ENCODE measurements around the gene ETHE1. TPM values are rescaled to one million over a fixed set of nuclear protein-coding genes. Genes with fewer than 3 reads are reported as not detected.
A peak's percentile ranks its signal among the peaks of the same experiment; 100 is the strongest.

The ETHE1 gene
- total RNA-seq, 2 donors from 2014 or later = 32.8 to 122 TPM

DNA sequence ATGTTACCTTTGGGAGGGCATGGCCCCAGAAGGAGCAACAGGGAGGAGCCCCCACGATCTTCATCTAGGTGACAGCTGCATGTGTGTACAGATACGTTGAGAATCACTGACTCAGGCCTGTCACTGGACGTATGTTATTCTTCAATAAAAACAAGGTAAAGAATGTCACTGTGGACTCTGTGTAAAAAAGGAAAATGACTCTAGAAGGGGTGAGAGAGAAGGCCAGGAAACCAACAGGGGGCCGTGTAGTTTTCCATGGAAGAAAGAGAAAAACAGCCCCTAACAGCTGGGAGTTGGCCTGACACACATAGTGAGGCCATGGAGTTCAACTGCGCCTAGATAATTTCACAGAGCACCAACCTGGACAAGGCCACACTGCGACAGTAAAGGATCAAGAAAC, 59.7 kb downstream of the ETHE1 start:
- 80% methylated on average over 6 of the region's 6 CpGs for WGBS
- Histone ChIP-seq H3K9me3 (no peaks in the 10 kb centered on the region), H3K27me3 (replicated peaks; ENCODE audit: insufficient read depth) (no peaks in the 10 kb centered on the region), H3K4me3 (no peak overlapping the region), H3K36me3 (no peaks in the 10 kb centered on the region), H3K27ac (no peak overlapping the region), H3K4me1 (replicated peaks) (no peaks in the 10 kb centered on the region)
- intact Hi-C loops (cut with DNase I) = no loop called here
- TF ChIP-seq POLR2A (IDR thresholded peaks at IDR 0.05) = no peak
- TF ChIP-seq, protein P1, sequence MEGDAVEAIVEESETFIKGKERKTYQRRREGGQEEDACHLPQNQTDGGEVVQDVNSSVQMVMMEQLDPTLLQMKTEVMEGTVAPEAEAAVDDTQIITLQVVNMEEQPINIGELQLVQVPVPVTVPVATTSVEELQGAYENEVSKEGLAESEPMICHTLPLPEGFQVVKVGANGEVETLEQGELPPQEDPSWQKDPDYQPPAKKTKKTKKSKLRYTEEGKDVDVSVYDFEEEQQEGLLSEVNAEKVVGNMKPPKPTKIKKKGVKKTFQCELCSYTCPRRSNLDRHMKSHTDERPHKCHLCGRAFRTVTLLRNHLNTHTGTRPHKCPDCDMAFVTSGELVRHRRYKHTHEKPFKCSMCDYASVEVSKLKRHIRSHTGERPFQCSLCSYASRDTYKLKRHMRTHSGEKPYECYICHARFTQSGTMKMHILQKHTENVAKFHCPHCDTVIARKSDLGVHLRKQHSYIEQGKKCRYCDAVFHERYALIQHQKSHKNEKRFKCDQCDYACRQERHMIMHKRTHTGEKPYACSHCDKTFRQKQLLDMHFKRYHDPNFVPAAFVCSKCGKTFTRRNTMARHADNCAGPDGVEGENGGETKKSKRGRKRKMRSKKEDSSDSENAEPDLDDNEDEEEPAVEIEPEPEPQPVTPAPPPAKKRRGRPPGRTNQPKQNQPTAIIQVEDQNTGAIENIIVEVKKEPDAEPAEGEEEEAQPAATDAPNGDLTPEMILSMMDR (IDR thresholded peaks at IDR 0.05) = no peak
- no peak for DNase-seq (ENCODE audit: low spot score)

DNA sequence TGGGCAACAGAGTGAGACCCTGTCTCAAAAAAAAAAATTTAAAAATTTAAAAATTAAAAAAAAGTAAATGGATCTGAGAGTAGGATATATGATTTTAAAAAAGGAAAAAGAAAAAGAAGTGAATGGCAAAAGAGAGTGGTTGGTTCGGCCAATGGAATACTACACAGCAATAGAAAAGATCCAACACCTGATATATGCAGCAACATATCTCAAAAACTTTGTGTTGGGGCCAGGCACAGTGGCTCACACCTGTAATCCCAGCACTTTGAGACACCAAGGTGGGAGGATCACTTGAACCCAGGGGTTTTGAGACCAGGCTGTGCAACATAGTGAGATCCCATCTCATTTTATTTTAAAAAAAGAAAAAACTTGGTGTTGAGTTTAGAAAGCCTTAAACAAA, 60.2 kb downstream of the ETHE1 start:
- 94% methylated on average over 1 of the region's 1 CpG for WGBS
- H3K9me3 ChIP-seq = no peaks in the 10 kb centered on the region
- TF ChIP-seq, protein P1 (IDR thresholded peaks at IDR 0.05) = no peak
- TF ChIP-seq POLR2AphosphoS5 (IDR thresholded peaks at IDR 0.05) (no peak), POLR2A (IDR thresholded peaks at IDR 0.05) (no peak)
- no peak overlapping the region for H3K4me3 ChIP-seq
- no peak for DNase-seq (ENCODE audit: low spot score)
- no peaks in the 10 kb centered on the region for H3K27me3 ChIP-seq (replicated peaks; ENCODE audit: insufficient read depth)
- no peak overlapping the region for H3K27ac ChIP-seq
- H3K36me3 ChIP-seq = no peaks in the 10 kb centered on the region
- intact Hi-C loops (cut with DNase I) = no loop called here
- no peaks in the 10 kb centered on the region for H3K4me1 ChIP-seq (replicated peaks)

DNA sequence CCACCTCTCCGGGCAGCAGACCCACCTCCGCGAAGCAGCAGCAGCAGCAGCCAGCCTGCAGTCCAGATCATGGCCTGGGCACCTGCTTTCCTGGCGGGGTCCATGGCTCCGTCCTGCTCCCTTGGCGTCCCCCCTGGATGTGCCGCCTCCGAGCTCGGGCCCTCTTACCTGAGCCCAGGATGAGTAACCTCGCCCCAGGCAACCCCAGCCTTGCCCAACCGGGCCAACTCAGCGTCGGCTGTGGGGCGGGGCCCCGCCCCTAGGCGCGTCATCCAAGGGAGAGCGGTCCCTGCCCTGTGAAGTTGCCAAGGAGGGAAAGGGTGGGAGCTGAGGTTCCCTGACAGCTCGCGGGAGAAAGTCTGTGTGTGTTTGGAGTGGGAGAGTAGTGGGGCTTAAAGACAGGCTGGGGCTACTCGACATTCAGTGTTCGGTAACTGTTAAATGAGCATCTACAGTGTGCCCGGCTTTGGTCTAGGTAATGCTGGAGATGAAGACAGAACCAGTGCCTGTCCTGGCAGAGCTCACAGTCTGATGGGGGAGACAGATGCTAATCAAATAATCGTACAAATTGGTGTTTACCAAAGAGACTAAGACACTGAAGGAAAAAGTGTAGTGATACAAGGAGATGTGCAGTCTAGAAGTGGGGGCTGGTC, 61.4 kb downstream of the ETHE1 start, which contains the start of gene LYPD3:
Gene LYPD3 (minus strand): TSS at position 141 of the 653 bp plus-strand sequence. CDS start 37 bp downstream, at position 104.
- WGBS = 30% methylated on average over 24 of the region's 24 CpGs
- Histone ChIP-seq H3K27me3 (replicated peaks; ENCODE audit: insufficient read depth) (no peaks in the 10 kb centered on the region), H3K4me3 (peak within 1 kb of the TSS; percentile 52 to 79), H3K27ac (peak within 1 kb of the TSS; percentile 92 to 96), H3K9me3 (no peaks in the 10 kb centered on the region), H3K36me3 (no peaks in the 10 kb centered on the region), H3K4me1 (replicated peaks) (no peaks in the 10 kb centered on the region)
- peak; percentile 46 for DNase-seq (ENCODE audit: low spot score)
- intact Hi-C loops (cut with DNase I) = no loop called here
- TF ChIP-seq, protein P1 (IDR thresholded peaks at IDR 0.05) = no peak
- peak; percentile 68 for TF ChIP-seq POLR2A (IDR thresholded peaks at IDR 0.05)
- no peak for TF ChIP-seq POLR2AphosphoS5 (IDR thresholded peaks at IDR 0.05)

DNA sequence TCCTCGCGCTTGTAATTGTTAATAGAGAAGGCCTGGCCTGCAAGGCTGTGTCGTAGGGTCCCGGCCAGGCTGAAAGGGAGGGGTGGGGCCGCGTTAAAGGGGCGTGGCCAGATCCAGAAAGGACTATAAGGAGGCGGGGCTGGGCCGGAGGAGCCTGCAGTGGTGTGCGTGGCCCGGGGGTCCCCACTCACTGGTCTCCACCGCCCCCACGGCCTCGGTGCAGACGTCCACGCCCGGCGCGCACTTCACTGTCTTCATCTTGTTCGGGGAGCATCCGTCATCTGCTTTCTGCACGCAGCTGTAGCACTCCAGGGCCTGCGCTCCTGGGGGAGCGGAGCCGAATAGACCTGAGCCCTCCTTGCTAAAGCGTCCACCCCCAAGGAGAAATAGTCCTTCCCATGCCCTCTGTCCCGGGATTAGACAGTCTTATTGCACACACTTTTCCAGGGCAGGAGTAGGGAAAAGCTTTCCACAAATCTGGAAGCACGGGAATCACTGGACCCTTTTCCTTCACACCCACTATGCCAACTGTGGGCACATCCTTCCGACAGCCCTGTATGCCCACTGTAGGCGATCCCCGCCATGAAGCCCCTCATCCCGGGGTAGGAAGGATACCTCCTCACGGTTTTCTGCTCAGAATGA, 62.7 kb downstream of the ETHE1 start:
- TF ChIP-seq, protein P1 (IDR thresholded peaks at IDR 0.05) = no peak
- peak; percentile 6 for TF ChIP-seq POLR2A (IDR thresholded peaks at IDR 0.05)
- TF ChIP-seq POLR2AphosphoS5 (IDR thresholded peaks at IDR 0.05) = no peak
- peak overlapping the region; percentile 52 to 79 for H3K4me3 ChIP-seq
- no peaks in the 10 kb centered on the region for H3K9me3 ChIP-seq
- intact Hi-C loops (cut with DNase I) = loop anchor here (5.0 kb wide), 1 partner anchor 38 kb away; the partner anchor contains the start of gene PHLDB3
- H3K36me3 ChIP-seq = no peaks in the 10 kb centered on the region
- no peaks in the 10 kb centered on the region for H3K4me1 ChIP-seq (replicated peaks)
- no peaks in the 10 kb centered on the region for H3K27me3 ChIP-seq (replicated peaks; ENCODE audit: insufficient read depth)
- peak; percentile 78 for DNase-seq (ENCODE audit: low spot score)
- peak overlapping the region; percentile 92 to 96 for H3K27ac ChIP-seq
- 18% methylated on average over 31 of the region's 33 CpGs for WGBS
